Activated CD8-positive, alpha-beta memory T cell treated with anti-CD3 and anti-CD28 coated beads for 1 hour (primary cell): ENCODE results near the gene LPCAT1.
"Not testable (repeated sequence)": the region's sequence is repeated elsewhere in the genome, so short reads cannot be mapped to it uniquely, and the experiment has no call there.

Experiments
- DNase-seq, 2 donors: peaks; one replicate each; pipeline ENCODE4 v3.0.0-alpha.2; 2020; ENCODE audit warnings: low read depth in 1 of 2; ENCODE audit errors: extremely low read depth in 1 of 2

Gene LPCAT1, protein sequence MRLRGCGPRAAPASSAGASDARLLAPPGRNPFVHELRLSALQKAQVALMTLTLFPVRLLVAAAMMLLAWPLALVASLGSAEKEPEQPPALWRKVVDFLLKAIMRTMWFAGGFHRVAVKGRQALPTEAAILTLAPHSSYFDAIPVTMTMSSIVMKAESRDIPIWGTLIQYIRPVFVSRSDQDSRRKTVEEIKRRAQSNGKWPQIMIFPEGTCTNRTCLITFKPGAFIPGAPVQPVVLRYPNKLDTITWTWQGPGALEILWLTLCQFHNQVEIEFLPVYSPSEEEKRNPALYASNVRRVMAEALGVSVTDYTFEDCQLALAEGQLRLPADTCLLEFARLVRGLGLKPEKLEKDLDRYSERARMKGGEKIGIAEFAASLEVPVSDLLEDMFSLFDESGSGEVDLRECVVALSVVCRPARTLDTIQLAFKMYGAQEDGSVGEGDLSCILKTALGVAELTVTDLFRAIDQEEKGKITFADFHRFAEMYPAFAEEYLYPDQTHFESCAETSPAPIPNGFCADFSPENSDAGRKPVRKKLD

DNA sequence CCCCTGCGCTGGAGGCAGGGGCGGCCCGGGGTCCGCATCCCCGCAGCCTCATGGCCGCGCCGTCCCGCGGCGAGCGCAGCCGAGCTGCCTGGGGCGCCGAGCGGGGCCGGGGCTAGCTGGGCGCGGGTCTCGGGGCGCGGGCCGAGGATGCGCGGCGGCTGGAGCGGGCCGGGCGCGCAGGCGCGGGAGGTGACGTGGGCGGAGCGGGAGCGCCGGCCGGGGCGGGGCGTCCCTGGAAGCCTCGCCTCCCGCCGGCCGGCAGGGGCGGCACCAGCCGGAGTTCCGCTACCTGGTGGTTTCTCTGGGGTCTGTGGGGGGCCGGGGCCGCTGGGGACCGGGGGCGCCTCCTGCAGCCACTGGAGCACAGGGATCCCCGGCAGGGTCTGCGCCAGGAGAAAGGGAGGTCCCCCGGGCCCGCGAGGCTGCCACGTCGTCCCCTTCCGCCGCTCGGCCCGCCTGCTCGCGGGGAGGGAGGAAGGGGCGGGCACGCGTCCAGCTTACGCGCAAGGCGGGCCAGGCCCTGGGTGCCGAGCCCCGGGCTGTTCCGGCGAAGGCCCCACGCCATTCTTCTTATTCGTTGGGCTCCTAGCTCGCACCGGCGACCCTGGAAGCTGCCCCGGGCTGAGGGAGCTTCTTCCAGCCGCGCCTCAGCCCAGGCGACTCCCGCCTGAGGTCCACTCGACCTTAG is at the start of gene LPCAT1:
LPCAT1 (minus strand) TSS at position 168 of the 688 bp plus-strand sequence; CDS start at position 52, 116 bp downstream.
- DNase-seq = peak; percentile 22 to 71

DNA sequence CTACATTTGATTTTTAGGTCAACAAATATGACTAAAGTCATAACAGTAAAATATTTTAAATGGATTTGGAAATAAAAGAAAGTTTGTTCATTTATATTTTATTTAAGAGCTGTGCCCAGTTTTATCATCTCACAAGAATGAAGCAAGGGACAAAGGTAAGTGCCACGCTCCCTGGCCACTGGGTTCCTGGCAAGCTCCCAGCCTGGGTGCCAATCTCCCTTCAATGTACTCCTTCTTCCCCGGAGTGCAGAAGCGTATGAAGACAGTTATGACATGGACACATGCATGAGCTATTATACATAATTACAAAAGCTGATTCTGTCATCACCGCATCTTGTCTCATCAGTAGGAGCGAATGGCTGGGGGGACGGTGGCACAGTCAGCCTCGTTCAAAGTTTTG is 48.1 kb upstream of the LPCAT1 start:
- DNase-seq = not testable (repeated sequence)

DNA sequence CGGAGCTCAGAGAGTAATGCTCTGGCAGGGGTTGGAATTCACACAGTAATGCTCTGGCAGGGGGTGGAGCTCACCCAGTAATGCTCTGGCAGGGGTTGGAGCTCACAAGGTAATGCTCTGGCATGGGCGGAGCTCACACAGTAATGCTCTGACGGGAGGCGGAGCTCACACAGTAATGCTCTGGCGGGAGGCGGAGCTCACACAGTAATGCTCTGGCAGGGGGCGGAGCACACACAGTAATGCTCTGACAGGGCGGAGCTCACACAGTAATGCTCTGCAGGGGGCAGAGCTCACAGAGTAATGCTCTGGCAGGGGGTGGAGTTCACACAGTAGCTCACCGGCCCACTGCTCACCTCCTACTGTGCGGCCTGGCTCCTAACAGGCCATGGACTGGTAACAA is 47.2 kb upstream of the LPCAT1 start:
- no peak for DNase-seq

DNA sequence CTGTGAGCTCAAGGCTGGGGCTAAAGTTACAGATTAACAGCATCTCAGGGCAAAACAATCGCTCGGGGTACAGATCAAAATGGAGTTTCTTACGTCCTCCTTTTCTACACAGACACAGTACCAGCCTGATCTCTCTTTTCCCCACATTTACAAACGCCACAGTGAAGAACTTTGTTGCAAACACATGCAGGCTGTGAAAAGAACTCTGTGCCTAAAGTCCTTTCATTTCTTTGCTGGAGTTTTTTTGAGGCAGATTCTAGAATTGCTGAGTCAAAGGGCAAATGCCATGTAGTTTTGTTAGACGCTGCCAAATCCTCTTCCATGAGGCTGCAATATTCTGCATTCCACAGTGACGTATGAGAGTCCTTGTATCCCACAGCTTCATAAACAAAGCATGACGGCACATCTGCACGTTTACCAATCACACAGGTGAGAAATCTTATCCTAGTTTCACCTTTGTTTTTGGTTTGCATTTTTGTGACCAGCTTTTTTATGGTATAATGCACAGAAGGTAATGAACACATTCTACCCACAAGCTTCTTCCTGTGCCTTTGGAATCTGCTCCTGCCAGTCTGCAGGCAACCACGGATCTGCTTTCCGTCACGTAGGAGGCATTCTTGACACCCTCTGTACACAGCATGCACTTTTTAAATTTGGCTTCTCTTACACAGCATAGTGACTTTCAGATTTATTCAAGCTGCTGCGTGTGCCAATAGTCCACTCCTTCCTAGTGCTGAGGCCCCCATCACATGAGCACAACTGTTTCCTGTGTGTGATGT is 44.6 kb upstream of the LPCAT1 start:
- no peak for DNase-seq

DNA sequence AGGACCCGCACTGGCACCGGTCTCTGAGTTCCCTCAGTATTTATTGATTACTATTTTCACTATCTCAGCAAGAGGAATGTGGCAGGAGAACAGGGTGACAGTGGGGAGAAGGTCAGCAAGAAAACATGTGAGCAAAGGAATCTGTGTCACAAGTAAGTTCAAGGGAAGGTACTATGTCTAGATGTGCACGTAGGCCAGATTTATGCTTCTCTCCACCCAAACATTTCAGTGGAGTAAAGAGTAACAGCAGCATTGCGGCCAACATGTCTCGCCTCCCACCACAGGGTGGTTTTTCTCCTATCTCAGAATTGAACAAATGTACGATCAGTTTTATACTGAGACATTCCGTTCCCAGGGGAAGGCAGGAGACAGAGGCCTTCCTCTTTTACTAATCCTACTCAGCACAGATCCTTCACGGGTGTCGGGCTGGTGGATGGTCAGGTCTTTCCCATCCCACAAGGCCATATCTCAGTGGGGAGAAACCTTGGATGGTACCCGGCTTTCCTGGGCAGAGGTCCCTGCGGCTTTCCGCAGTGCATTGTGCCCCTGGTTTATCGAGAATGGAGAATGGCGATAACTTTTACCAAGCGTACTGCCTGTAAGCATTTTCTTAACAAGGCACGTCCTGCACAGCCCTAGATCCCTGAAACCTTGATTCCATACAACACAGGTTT is 43.9 kb upstream of the LPCAT1 start:
- not testable (repeated sequence) for DNase-seq

DNA sequence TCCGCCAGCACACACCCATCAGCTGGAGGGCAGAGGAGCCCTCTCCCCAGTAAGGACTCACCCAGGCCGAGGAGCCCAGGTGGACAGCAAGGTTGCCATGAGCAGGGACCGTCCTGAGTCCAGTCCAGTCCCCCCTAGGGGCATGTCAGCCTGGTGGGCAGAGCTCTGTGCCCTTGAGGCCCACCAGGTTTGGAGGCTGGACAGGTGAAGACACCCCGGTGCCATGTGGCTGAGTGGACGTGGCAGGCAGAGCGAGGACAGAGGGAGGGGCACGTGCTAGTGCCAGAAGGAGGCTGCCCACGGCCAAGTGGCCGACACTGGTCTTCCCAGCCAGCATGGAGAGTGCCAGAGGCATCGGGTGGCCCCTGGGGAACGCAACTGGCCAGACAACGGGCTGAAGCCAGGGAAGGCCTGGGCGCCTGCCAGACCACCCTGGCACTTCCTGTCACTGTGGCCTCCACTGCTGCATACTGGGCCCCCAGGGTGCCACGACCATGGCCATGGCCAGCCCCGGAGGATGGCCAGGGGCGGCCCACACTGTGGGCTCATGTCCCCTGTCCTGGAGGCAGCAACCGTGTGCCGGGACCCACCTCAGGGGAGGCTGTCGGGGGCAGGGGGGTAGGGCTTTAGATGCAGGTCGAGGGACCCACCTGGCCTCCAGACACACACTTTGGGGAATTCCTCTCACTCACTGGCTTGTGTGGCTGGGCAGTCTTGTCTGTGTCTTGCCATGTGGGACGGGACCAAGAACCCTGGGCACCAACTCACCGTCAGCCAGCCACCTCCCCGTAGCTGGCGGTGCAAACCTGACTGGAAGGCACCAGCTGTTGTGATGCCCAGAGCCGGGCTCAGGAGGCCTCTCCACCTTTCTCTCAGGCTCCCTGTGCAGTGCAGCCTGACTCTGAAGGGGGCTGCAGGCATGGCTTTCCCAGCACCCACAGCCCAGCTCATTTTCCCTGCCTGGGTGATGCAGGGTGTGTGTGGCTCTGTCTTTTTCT is 42.3 kb upstream of the LPCAT1 start:
- DNase-seq = no peak

DNA sequence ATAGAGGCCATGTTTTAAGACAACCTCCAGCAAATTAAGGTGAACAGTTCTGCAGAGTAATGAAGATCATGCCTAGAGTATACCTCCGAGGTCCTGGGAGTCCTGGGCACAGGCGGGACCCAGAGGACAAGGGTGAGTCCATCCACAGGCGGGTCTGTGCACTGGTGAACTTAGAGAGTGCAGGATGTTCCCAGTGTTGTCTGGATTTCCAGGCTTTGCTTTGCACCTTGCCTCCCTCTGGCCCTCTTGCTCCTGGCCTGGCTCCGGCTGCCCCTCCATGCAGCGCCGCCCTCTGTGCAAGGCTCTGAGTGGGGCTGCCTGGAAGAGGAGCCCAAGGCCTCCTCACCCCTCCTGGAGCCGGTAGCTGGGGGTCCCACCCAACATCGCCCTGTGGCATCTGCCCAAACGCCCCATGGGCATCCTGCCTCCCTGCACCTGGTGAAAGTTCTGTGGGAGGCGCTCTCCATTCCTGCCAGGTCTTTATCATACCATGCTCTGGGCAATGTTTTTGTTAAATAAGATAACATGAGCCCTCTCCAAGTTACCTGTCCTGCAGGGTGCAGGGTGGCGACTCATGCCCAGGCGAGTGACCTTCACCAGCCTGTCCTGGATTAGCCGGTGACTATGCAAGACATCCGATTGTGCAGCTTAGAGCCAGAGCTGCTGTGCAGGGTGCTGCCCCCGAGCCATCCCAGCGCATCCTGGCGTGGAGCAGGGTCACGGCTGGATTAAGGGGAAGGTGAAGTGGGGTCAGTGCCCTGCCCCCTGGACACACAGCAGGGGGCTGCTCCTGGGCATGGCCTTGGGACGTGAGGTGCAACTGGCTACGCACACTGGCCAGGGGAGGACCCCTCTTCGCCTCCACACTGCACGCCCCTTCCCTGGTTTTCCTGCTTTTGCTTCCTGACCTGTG is 41.3 kb upstream of the LPCAT1 start:
- no peak for DNase-seq

DNA sequence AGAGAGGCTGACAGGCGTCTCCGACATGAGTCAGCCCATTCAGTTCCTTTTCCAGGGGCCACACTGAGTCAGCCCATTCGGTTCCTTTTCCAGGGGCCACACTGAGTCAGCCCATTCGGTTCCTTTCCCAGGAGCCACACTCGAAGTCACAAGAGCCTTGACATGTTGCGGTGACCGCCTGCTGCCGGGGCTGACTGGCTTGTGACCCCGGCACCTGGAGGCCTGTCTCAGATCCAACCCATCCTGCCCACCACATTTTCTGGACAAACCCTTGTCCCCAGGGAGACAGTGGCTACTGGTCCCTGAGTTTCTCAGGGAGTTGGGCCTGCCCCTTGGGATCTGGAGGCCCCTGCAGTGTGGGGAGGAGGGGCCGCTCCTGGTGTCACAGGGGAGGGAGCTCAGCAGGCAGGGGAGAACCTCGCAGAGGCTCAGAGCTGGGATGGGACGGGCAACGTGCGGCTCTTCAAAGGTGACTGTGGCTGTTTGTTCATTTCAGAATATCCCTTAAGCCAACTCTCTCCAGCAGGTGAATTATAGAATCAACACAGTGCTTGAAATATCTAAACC is 40.5 kb upstream of the LPCAT1 start:
- no peak for DNase-seq

DNA sequence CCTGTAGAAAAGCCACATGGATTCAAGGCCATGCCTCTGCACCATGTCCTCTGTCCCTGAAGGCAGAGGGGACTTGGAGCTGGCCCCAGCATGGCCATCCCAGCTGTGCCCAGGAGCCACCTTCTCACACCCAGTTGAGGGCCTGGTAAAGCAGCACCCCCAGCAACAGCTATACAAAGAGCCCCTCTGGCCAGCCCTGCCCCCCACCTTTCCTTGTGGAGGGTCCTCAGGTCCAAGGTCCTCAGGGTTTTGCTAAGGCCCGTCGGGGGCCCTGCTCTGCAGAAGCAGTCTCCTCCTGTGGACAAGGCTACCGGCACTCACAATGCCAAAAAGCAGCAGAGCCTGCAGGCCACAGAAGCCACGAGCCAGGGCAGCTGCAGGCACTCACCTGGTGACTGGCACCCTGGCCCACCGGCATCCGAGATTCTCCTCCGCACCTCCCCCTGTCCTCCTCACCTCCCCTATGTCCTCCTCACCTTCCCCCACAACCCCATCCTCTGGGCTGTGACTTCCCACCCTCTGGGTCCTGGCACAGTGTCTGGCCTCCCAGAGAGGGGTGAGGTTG is 39.9 kb upstream of the LPCAT1 start:
- no peak for DNase-seq

DNA sequence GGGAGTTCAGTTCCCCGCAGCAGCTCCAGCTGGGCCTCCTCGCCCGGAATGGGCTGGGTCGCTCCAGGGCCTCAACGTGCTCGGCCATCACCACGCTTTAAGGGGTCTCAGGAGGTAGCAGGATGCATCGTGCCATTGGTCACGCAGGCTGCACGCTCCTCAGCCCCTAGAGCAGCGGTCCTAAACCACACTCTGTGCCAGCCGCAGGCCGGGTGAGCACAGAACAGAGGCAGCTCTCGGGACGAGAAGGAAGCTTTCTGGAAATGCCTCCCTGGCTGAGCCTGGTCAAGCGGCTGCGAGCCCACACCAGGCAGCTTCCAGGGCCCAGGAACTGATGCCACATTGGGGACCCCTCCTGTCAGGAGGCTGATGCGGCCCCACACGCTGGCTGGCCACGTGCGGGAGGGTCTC is 39.3 kb upstream of the LPCAT1 start:
- DNase-seq = no peak

DNA sequence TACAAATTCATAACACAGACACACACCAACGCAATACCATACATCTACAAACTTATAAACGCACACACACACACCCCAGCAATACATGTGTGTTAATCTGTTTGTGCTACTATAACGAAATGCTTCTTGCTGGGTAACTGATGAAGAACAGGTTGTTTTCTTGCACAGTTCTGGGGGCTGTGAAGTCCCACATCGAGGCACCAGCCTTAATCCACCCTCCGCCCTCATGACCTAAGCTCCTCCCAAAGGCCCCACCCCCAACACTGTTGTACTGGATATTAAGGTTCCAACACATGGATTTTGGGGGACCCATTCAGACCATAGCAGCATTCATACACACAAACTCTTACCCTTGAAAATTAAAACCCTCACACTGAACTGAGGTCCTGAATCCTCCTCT is 38.8 kb upstream of the LPCAT1 start:
- DNase-seq = no peak

DNA sequence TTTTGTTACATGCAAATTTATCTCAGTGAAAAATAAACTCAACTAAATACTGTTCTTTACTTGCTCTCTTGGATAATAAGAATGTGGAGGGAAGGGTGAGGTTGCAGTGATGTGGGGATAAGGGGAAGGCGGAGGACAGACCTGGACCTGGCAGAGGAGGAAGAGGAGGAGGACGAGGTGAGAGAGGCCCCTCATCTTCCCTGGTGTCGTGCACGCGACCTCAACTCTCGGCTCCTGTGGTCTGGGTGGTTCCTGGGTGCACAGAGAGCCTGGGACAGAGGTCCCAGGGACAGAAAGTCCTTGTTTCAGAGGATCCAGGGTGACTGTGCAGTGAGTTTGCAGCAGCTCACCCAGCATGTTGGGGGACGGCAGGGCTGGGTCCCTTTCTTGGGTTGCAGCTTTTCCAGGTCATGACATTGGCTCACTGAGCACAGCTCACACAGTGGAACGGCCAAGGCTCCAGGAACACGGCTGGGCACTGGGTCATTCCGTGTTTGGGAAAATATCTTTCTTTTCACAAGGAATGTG is 37.7 kb upstream of the LPCAT1 start:
- no peak for DNase-seq

DNA sequence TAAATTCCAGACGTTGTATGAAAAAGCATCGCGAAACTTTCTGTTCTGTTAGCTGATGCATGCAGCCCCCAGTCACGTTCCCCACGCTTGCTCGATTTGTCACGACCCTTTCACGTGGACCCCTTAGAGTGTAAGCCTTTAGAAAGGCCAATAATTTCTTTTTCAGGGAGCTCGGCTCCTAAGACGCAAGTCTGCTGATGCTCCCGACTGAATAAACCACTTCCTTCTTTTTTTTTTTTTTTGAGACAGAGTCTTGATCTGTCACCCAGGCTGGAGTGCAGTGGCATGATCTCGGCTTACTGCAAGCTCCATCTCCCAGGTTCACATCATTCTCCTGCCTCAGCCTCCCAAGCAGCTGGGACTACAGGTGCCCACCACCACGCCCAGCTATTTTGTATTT is 36.7 kb upstream of the LPCAT1 start:
- not testable (repeated sequence) for DNase-seq

DNA sequence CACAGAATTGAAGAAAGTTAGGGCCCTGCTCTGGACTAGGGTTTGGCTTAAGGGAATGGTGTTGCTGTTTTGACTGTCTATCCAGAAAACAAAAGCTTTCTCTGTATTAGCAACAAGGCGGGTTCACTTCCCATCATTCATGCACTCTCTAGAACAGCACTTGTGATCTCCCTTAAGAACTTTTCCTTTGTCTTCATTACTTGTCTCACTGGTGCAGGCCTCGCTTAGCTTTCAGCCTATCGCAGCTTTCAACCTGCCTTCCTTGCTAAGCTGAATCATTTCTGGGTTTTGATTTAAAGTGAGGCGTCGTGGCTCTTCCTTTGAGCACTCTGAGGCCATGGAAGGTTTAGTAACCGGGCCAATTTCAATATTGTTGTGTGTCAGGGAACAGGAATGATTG is 35.2 kb upstream of the LPCAT1 start:
- no peak for DNase-seq

DNA sequence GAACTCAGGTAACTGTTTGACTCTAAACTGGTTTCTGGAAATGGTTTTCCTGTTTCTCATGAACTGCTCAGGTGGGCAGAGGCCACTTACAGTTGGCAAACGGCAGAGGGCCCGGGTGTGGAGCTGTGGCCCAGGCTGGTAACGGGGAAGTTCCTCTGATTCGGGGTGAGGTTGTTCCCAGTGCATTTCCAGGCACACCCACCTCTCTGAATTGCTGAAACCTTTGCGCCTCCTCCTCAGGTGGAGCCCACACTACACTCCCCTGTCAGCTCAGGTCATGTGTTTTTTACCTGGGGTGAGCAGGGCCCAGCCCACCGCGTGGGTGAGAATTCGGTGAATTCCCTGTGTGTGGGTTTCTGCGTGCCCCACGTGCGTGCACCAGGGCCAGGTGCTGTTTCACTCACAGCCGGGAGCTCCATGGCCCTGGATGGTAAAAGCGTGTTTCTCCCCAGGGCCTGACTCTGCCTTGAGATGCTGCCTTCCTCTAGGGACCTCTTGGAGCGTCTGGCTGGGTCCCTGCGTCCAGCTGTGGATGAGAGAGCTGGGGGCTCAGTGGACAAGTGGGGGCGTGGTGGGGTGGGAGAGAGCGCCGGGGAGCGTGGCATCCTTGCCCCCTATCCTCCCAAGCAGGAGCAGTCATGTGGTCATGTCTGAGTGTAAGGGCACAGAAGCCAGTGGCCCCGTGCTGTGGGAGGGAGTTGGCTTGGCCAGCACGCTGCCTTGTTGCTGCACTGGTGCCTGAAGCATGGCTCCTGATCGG is 33.5 kb upstream of the LPCAT1 start:
- no peak for DNase-seq

DNA sequence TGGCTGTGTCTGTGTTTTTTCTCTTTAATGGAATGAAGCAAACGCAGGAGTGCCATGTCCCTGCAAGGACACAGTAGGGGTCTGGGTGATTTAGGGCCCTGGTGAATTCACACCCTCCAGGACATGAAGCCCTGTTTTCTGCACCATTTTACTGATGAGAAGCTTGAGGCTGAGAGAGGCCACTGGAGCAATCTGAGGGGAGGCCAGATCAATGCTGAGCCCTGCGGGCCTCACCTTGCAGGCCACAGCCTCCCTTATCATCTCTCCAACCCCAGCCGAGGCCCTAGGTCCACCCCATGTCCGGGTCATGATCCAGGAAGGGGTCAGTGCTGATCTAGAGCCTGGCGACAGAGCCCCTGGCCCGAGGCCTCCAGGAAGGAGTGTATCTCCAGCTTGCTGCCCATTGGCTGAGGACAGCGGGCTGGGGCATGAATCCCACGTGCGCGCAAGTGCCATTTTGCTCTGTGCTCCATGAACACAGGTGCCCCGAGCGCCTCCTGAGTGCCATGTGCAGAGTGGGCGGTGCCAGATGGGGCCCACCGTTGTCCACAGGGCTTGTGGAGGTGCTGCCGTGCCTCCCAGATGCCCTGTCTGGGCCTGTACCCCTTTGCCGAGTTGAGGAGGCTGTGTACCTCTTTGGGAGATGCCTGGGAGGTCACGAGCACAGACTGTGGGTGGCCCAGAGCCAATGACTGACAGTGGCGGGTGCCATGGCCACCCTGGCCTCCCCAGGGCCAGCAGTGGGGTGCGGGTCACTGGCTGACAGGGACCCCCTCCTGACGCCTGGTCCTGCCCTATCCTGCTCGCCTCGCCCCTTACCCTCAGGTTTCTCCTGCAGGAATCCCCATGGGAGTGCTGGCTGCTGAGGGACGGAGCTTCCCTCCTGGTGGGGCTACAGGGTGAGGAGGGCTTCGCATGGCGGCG is 32.3 kb upstream of the LPCAT1 start:
- no peak for DNase-seq
